ENCODE measurements around the gene SVIL.
"Not testable (repeated sequence)": the region's sequence is repeated elsewhere in the genome, so short reads cannot be mapped to it uniquely, and the experiment has no call there.

Gene SVIL

GRCh38 chr10:29570248-29570647 lies 64.5 kb downstream of the SVIL start:
- not testable (repeated sequence) for DNase-seq

- DNase-seq, result no peak
These were observed 65.0 kb downstream of the SVIL start for GRCh38 chr10:29569795-29570194.

- DNase-seq, result no peak
These were observed 67.8 kb downstream of the SVIL start for GRCh38 chr10:29567003-29567402.

DNA sequence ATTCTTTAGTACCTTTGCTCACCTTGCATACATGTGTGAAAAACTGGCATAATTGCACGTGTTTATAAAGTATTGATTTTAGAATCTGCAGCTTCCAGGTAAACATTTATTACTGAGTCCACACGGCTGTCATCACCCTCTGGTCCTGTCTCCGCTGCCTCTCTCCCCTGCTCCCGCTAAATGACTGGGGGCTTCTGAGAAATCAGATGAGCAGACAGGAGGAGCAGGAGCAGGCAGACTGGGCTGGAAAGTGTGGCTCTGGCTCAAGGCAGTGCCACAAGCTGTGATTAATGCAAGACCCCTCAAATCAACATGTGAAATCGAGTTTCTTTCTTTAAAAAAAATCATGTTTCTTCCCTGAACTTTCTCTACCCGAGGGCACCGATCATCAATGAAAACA lies 68.6 kb downstream of the SVIL start:
- not testable (repeated sequence) for DNase-seq

DNA sequence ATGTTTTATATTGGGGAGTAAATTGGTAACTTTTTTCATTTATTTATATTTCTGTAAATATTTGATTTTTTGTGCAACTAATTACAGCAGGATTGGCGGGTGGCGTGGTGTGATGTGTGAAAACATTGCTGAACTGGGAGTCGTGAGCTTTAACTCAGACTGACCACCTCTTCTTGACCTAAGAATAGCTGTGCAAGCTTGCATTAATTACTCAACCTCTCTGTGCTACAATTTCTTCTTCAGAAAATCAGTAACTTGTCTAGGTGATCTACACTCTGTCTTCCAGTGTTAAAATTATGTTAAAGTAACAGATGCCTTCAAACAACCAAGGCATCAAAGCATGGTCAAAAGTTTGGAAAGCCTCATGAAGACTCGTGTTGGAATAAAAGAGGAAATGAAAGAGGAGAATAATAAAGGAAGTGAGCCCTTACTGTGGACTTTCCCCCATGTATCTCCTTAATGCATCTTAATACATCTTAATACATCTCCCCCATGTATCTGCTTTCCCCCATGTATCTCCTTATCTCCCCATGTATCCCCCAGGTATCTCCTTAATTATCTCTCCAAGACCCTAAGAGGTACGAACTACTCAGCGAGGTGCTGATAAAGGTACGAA lies 71.2 kb downstream of the SVIL start:
- DNase-seq, result no peak

DNA sequence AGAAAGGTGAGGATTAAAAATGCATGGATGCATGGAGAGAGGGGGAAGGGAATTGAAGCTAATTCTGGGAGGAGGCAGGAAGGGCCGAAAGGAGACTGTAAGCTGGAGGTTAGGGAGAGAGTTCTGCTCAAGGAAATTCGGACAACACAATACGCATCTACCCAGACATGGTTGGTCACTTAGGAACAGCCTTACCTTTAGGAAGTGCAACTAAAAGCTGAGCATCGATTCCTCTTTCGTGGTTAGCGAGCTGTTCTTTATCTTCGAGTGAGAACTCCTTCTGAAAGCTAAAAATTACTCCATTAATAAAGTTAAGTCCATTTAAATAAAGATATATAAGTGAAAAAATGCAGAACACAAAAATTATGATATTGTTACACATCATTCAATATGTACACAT lies 71.8 kb downstream of the SVIL start:
- not testable (repeated sequence) for DNase-seq

- DNase-seq, result no peak
These were observed 74.8 kb downstream of the SVIL start for GRCh38 chr10:29559996-29560395.

GRCh38 chr10:29557665-29558064 lies 77.1 kb downstream of the SVIL start:
- no peak for DNase-seq

GRCh38 chr10:29555746-29556481 lies 78.9 kb downstream of the SVIL start:
- DNase-seq, result no peak

- DNase-seq, result no peak
These were observed 79.6 kb downstream of the SVIL start for GRCh38 chr10:29555091-29555745.

GRCh38 chr10:29554660-29555059 lies 80.1 kb downstream of the SVIL start:
- no peak for DNase-seq

DNA sequence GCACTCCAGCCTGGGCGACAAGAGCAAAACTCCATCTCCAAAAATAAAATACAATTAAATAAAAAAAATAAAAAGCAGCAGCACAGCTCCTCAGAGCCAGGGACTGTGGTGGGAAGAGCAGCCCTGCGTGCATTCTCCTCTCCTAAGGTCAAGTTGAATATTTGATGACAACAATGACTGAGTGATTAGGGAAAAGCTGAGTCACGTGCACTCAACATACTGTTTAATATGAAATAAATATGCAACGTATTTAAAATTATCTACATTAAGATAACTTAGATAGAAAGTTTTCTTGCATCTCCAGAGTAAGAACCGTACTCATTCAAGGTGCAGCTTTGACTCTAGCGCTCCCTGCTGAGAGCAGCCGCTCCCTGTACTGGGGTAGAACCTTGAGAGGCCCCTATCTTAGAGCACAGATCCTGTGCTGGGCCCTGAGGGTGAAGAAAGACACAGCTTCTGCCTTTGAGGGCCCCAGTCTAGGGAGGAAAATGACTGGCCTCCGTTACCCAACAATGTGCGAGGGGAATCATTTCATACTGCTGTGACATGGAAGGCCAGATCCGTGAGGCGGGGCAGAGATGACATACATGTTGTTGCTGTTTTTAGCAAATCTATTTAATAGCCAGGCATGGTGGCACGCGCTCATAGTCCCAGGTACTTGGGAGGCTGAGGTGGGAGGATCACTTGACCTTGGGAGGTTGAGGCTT lies 81.1 kb downstream of the SVIL start:
- no peak for DNase-seq

- DNase-seq, result not testable (repeated sequence)
These were observed 81.7 kb downstream of the SVIL start for GRCh38 chr10:29553116-29553515.

GRCh38 chr10:29549493-29549892 lies 85.3 kb downstream of the SVIL start:
- not testable (repeated sequence) for DNase-seq

GRCh38 chr10:29546773-29547313 lies 87.9 kb downstream of the SVIL start:
- no peak for DNase-seq

DNA sequence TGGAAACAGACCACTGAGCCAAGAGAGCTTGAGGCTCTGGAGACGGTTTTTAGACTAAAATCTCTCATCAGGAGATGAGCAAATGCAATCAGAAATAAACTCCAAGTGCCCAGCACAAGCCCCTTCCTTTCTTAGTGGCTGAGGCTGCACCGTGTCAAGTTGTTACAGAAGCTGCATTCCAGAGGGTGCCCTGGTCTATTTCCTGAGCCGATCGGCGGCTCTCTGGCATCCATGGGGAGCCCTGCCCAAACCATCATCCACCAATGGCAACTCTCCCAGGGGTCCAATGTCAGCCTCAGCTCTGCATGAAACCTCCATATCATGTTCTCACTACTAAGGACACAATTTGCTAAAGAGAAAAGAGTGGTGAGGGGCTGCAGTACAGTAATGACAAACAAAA lies 89.6 kb downstream of the SVIL start:
- no peak for DNase-seq

GRCh38 chr10:29543715-29544114 lies 91.1 kb downstream of the SVIL start:
- no peak for DNase-seq

DNA sequence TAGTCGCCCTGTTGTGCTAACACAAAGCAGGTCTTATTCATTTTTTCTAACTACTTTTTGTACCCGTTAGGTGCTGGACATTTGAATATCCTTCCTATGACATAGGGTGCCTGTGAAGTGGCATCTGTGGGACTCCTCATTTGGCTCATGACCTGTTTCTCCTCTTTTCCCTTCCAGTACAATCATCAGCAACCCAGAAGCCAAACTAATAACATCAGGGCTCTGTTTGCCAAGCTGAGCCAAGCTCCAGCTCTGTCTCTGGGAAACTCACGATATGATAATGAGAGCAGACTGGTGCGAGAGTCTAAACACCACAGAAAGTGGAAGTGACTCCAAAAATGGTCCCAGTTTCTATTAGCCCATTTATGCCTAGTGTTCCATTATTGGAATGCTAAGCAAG lies 92.0 kb downstream of the SVIL start:
- DNase-seq, result no peak

GRCh38 chr10:29541422-29542210 lies 93.2 kb downstream of the SVIL start:
- no peak for DNase-seq

GRCh38 chr10:29540016-29540415 lies 94.8 kb downstream of the SVIL start:
- DNase-seq, result no peak

GRCh38 chr10:29539412-29539811 lies 95.4 kb downstream of the SVIL start:
- no peak for DNase-seq

- no peak for DNase-seq
These were observed 97.0 kb downstream of the SVIL start for GRCh38 chr10:29537799-29538198.
